GM21619 (cell line): ENCODE results near the gene TERB2.
"Not testable (repeated sequence)": the region's sequence is repeated elsewhere in the genome, so short reads cannot be mapped to it uniquely, and the experiment has no call there.

Experiments
- ATAC-seq: cut with Tn5 transposase; IDR thresholded peaks from one replicate; pipeline ENCODE4 v1.9.1; 2021; ENCODE audit not compliant: unreplicated experiment

TERB2 gene

DNA sequence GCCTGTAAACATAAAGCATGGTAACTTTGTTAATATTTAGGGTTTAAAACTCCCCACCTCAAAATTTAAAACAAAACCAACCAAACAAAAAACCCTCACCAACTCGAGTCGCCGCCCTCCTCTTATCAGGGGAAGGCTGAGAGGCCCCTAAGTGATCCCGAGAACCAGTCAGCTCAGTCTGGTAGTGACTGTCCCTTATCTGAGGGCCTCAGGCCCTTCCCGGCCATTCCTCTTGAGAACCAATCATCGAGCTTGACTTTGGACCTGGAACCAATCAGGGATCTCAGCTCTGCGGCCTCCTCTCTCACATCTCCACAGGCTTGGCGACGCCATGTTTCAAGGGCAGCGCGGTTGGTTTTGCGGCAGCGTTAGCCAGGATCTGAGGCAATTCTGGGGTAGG is at the start of gene TERB2:
Gene TERB2 (plus strand): TSS at position 300 of the 400 bp plus-strand sequence. CDS start 32 bp downstream, at position 332.
- no peak for ATAC-seq

DNA sequence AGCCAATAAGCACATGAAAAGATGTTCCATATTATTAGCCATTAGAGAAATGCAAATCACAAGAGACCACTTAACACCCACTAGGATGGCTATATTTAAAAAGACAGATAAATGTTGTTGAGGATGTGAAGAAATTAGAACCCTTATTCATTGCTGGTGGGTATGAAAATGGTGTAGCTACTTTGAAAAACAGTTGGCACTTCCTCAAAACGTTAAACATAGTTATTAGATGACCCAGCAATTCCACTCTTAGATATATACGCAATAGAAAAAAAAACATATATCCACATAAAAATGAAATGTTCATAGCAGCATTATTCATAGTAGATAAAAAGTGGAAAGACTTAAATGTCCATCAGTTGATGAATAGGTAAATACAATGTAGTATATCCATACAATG is 47.1 kb upstream of the TERB2 start:
- ATAC-seq: no peak

- no peak for ATAC-seq
Observed at GRCh38 chr15:44910981-44911625, 45.4 kb upstream of the TERB2 start.

- ATAC-seq: not testable (repeated sequence)
Observed at GRCh38 chr15:44912186-44912585, 44.3 kb upstream of the TERB2 start.

DNA sequence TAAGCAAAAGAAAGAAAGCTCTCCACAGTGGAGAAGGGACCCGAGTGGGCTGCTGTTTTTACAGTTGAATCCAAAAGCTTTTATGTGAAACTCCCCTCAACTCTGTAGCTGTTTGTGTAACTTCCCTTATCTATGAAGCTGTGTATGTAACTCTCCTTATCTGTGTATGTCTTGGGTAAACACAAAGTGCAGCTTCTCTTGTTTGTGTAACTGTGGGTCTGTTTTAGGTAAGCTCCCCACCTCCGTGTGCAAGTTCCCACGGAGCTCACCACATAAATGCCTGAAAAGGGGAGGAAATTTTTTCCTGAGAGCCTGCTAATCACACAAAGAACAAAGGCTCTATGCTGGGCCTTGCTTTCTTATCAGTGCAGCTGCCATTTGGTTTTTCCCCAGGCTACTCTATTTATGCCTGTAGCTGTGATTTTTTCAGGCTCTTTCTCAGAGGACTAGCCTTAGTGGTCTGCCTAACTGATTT is 43.5 kb upstream of the TERB2 start:
- ATAC-seq: not testable (repeated sequence)

DNA sequence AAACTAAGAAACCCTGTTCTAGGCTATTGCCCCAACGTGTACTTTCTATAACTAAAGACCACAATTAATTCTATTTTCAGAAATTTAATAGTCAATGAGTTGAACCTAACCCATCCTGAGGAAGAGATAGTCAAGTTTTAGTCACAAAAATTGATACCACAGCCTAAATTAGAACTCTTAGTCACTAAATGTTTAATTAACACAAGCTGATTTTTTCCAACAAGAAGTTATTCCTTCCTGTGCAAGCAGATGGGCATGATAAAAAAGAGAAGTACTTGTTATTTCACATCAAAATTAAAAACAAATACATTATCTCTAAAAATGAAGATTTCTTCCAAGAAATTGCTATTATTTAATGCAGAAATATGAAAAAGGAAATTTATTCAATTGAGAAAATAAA is 38.4 kb upstream of the TERB2 start:
- ATAC-seq: no peak

- ATAC-seq: not testable (repeated sequence)
Observed at GRCh38 chr15:44928658-44929057, 27.8 kb upstream of the TERB2 start.

- not testable (repeated sequence) for ATAC-seq
Observed at GRCh38 chr15:44930283-44930682, 26.2 kb upstream of the TERB2 start.

GRCh38 chr15:44958302-44958701 is 1.8 kb downstream of the TERB2 start:
- ATAC-seq: not testable (repeated sequence)

- ATAC-seq: no peak
Observed at GRCh38 chr15:44968475-44968874, 12.0 kb downstream of the TERB2 start.

GRCh38 chr15:44971036-44971435 is 14.5 kb downstream of the TERB2 start:
- no peak for ATAC-seq

DNA sequence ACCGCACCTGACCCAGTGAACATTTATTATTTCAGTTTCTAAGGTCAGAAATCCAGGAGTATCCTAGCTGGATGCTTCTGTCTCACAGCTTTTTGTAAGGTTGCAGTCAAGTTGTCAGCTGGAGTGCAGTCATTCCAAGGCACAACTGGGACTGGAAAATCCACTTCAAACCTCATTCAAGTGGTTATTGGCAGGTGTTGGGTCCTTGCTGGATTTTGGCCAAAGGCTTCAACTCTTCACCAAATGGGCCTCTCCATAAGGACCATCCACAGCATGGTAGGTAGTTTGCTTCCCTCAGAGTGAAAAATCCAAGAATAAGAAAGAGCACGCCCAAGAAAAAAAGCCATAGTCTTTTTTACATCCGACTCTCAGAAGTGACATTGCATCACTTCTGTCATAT is 19.7 kb downstream of the TERB2 start:
- not testable (repeated sequence) for ATAC-seq

DNA sequence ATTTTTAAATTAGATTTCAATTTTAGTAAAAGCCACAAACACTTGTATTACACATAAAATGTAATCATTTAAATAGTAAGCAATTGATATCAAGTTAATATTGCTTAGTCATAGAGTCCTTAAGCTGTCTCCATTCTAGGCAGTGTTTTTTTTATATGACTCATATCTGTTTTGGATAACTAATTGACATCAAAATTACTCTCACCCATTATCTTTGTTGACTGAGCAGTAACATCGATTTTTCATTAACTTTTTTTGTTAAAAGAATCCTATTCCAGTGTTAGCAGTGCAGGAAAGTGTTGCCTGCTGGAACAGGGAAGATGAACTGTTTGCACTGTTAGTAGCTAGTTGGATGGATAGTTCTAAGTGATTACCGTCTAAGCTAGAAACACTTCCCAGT is 21.3 kb downstream of the TERB2 start:
- not testable (repeated sequence) for ATAC-seq

GRCh38 chr15:44979617-44980339 is 23.3 kb downstream of the TERB2 start:
- ATAC-seq: not testable (repeated sequence)

- ATAC-seq: not testable (repeated sequence)
Observed at GRCh38 chr15:44984144-44984543, 27.7 kb downstream of the TERB2 start.

- not testable (repeated sequence) for ATAC-seq
Observed at GRCh38 chr15:44986346-44987055, 30.0 kb downstream of the TERB2 start.

GRCh38 chr15:44987711-44988110 is 31.2 kb downstream of the TERB2 start:
- ATAC-seq: not testable (repeated sequence)

DNA sequence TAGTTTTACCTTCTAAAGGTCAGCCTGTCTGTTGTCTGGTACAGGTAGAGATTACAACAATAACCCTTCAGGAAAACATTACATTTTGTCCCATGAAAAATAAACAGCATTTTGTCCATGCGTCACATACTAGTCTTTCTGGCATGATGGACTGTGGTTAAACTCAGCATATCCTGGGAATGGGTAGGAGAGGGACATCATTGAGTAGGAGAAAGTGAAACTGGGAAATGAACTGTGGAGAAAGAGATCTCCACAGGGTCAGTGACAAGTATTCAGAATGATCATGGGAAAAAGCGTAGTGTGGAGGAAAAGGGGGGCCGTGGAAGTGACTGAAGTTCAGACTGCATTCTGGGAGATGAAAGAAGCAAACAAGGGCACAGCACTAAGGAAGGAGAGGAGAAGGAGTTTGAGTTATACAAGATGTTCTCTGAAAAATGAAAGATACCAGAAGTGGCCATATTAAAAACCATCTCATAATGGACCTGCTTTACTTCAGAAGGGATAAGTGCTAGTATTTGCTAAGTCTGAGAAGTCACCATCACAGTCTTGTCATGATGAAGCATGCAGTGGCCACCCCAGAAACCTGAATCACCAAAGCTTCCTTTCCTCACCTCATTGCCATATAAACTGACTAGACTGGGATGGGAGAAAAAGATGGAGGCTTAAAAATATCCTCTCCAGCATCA is 31.8 kb downstream of the TERB2 start:
- ATAC-seq: not testable (repeated sequence)

DNA sequence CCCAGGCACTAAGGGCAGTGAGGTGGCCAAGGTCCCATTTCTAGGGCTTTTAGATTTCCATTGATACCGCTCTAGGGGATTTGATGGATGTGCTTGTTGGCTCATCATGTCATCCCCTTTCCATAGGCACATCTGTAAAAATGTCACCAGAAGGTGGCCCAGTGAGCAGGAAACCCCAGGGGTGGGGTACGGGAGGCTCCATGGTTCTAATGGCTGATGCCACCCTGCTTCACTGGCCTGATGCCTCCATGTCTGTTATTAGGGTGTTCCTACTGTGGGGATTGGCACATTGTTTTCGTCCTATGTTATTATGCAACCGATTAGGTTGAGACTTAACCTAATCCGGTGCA is 32.4 kb downstream of the TERB2 start:
- ATAC-seq: not testable (repeated sequence)

- not testable (repeated sequence) for ATAC-seq
Observed at GRCh38 chr15:44997632-44998031, 41.1 kb downstream of the TERB2 start.

GRCh38 chr15:44999105-44999504 is 42.6 kb downstream of the TERB2 start:
- ATAC-seq: no peak
